Measurements from ENCODE around the gene PRKD1.
A peak's percentile ranks its signal among the peaks of the same experiment; 100 is the strongest.
"Not testable (repeated sequence)": the region's sequence is repeated elsewhere in the genome, so short reads cannot be mapped to it uniquely, and the experiment has no call there.

PRKD1 gene

DNA sequence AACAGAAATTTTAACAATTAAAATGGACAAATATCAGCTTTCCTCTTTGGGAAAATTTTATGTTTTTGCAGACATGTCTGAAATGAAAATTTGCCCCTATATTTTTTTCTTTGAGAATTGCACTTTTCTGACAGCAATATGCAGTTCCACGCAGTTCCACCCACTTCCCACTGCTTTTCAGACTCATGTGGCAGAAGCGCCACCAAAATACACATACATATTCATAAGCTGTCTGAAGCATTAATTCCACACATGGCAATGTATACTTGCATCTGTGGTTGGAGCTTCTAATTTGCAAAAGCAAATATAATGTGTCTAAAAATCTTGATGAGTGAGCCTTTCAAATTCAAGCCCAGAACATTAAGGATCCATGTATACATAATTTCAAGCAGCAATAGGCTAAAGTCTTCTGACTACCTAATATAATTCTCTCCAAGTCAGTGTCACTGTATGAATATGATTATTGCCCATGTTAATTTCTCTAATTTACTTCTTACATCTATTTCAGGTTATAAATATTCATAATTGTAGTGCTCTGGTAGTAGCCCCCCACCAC lies 129.5 kb downstream of the PRKD1 start:
- no peak for DNase-seq (ENCODE audit: low read depth)

DNA sequence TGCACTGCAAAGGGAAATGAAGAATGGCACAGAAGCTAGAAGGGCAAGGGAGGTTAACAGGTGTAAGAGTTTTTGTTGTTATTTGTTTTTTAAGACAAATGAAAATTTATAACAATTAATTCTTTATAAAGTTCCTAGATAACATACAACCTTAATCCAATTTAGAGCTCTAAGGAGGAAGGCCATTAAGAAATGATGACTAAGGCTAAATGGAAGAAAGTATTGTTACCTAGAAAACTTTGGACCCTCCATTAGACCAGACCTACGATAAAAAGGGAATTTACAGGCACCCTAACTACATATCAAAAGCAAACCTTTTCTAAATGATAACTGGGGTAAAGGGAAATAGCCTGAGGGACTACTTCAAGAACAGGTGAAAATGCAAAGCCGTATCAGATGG lies 130.8 kb downstream of the PRKD1 start:
- DNase-seq (ENCODE audit: low read depth), result no peak

DNA sequence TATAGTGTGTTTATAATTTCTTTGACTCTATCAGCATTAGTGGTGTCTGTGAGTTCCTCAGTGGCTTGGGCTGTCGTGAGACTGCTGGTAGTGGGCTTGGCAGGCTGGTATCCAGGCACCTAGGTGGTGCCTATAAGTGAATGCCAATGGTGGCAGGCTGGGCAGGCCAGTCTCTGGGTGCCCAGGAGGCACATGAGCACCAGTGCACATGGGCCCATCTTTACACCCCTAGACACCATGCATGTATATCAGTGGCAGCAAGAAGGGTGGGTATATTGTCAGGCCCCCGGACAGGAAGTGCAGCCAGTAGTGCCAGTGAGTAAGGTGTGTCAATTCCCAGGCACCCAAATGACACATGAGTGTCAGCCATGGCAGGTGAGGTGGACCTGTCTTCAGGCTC lies 138.2 kb downstream of the PRKD1 start:
- DNase-seq (ENCODE audit: low read depth), result no peak

DNA sequence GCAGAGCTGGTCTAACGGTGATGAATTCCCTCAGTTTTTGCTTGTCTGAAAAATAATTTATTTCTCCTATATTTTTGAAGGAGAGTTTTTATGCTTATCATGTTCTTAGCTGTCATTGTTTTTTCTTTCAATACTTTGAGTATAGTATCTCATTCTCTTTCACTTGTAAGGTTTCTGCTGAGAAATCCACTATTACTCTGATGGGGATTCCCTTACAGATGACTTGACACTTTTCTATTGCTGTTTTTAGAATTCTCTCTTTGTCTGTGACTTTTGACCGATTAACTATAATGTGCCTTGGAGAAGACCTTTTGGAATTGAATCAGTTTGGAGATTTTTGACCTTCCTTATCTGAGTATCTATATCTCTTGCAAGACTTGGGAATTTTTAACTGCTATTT lies 139.6 kb downstream of the PRKD1 start:
- no peak for DNase-seq (ENCODE audit: low read depth)

DNA sequence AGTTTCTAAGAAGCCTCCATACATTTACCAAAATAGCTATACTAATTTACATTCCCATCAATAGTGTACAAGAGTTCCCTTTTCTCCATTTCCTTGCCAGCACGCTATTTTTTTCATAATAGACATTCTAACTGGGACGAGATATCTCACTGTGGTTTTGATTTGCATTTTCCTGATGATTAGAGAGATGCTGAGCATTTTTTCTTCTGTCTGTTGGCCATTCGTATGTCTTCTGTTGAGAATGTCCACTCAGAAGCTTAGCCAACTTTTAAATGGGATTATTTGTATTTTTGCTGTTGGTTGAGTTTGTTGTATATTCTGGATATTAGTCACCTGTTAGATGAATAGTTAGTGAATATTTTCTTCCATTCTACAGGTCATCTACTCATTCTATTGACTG lies 144.1 kb downstream of the PRKD1 start:
- DNase-seq (ENCODE audit: low read depth), result no peak

DNA sequence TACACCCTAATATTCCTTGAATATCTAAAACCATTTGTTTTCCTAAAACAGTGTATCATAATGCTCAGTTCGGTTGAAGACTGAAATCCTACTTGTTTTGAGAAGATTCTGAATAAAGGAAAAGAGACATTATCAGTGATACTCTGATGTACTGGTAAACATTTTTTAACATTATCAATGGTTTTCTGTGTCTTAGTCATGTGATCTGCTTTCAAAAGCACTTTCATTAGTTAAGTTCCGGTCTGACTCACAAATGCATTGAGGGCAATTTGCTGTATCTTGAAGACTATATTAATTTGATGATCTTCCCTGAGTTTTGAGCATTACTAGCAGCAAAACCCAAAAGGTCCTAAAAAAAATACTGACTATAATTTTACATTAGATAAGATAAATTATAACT lies 145.6 kb downstream of the PRKD1 start:
- no peak for DNase-seq (ENCODE audit: low read depth)

DNA sequence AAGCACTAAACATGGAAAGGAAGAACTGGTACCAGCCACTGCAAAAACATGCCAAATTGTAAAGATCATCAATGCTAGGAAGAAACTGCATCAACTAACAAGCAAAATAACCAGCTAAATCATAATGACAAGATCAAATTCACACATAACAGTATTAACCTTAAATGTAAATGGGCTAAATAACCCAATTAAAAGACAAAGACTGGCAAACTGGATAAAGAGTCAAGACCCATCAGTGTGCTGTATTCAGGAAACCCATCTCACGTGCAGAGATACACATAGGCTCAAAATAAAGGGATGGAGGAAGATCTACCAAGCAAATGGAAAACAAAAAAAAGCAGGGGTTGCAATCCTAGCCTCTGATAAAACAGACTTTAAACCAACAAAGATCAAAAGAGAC lies 150.5 kb downstream of the PRKD1 start:
- not testable (repeated sequence) for DNase-seq (ENCODE audit: low read depth)

DNA sequence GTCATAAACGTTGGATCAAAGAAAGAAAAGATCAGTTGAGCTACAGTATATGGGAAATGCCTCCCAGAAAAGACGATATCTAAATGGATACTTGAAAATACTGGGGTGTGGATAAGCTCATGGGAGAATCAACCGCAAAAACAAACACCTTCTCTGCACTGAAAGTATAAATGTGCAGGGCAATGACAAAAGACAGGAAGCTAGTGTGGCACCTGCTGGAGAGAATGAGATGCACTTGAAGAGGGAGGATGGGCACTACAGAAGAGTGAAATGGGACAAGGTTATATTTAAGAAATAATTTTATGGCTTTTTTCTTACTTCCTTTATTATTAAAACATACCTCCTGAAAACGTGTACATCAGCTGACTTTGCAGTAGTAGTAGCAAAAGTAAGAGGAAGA lies 153.7 kb downstream of the PRKD1 start:
- DNase-seq (ENCODE audit: low read depth), result no peak

DNA sequence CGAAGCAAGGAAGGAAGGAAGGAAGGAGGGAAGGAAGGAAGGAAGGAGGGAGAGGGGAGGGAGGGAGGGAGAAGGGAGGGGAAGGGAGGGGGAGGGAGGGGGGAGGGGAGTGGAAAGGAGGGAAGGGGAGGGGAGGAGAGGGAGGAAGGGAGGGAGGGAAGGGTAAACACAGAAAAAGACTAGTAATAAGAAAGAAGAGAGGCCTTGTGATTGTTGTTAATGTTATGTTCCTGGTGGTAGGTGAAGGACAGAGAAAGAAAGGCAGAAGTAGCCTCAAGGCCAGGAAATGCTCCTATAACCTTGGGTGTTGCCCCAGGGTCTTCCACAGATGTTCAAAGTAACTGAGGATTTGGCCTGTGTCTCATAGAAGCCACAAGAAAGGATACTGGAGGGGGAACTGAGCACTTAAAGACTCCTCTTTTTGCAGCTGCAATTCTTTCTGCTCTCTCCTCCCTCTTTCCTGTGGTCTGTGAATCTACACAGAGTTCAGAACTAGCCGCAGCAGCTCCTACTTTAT lies 164.2 kb downstream of the PRKD1 start:
- no peak for DNase-seq (ENCODE audit: low read depth)

DNA sequence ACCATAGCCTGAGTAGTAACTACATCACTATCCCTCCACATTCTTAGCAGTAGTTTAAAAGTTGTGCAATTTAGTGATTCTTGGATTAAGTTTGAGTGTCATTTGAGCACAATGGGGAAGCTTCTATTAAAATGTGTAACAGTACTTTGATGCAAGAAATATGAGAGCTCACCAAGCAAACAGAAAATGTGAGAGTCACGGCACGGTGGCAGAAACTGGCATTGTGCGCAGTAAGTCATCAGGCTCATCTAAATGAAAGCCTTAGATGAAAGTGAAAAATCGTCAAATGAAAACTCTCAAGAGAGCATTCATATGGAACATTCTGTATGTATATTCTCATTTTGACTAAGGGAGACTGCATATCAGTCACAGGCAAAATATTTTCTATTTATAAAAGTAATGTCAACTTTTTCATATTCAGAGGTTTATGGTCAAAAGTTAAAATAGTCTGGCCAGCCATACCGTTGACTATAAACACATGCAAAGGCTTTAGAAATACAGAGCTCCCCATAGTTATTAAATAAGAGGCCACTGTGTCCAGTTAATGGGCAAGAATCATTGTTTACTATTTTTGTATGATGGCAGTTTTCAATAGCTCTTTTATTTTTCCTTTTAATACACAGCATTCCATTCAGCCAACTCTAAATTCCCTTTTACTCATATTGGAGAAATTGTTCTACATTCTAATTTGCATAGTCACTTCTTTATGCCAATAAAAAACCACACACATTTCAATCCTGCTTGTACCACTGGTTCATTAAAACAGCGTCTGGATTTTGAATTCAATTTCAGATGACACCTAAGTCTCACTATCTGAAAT lies 167.9 kb downstream of the PRKD1 start:
- DNase-seq (ENCODE audit: low read depth), result no peak

DNA sequence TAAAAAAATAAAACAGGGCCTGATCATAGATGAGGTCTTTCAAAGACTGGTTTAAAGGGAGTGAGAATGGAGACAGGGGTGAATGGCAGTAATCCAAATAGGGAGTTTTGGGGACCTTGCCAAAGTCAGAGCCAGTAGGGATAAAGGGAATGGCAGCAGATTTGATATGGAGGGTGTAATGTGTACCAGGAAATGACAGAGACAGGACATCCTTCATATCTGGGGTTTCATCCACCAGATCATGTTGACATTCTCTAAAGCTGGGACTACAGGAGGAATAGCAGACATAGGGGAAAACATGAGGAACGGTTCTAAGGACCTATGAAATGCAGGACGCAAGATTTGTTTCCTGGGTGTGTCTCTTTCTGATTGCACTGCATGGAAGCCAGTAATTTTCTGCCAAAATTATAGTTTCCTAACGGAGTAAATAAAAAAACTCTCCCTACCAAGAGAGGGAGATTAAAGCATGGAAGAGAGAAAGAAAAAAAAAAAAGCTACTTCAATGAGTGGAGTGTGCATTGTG lies 169.9 kb downstream of the PRKD1 start:
- no peak for DNase-seq (ENCODE audit: low read depth)

DNA sequence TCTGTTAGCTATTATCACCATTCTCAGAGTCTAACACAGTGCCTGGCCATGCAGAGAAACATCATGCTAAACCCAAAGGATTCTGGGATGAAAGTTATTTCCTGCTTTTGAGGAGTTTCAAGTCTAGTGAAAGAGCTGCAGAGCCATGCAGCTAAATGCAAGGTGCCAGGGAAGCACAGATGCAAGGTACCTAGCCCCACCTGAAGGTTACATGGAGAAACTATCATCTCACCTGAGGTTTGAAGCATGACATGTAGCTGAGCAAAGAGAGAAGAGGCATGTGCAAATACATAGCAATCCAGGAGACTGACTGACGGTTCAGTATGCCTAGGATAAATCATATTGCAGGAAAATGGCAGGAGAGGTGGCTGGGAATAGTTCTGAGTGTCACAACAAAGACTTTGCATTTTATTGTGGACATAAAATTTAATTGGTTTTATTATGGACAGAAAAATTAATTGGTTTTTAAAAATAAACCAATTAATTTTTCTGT lies 170.4 kb downstream of the PRKD1 start:
- no peak for DNase-seq (ENCODE audit: low read depth)

DNA sequence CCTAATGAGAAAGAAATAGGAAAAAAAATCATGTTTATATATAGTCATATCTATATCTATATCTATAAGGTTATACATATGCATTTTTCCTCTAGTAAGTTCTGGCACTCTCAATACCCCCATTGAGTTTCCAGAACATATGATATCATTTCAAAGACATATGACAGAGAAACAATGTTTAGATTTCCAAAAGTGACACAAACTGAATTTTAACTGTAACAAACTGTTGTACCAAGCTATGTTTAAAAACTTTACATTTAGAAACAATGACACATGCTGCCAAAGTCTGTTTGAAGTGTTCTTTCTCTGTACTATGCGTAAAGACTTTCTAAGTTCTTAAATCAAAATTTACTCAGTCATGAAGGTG lies 171.6 kb downstream of the PRKD1 start:
- DNase-seq (ENCODE audit: low read depth), result no peak

DNA sequence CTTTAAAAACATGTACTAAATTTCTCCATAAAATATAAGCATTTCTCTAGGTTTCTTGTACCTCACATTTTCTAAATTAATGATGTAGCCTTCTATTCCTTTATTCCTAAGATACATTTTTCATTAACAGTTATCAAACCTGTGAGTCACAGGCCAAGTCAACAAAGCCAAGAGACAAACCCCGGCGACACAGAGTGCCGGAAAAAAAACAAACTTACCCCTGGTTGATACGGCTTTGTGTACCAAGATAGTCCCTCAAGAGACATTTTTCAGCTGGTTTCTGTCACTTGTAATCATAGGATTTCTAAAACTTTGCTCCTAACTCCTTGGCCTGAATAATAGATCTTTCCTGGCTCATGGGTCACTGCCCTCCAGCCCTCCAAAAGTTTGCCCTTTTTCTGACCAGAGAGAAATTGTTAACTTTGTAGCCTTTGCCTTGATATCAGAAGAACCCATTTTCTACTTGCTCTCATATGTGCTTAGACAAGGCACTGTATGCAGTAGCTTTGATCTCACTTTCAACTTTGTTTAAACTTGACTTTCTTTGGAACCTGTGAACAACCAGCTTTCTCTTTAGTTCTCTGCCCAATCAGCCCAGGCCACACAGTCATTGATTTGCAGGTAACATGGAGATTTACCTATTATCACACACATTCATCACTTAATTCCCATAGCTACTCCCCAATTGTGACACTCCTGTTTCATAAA lies 172.2 kb downstream of the PRKD1 start:
- no peak for DNase-seq (ENCODE audit: low read depth)

DNA sequence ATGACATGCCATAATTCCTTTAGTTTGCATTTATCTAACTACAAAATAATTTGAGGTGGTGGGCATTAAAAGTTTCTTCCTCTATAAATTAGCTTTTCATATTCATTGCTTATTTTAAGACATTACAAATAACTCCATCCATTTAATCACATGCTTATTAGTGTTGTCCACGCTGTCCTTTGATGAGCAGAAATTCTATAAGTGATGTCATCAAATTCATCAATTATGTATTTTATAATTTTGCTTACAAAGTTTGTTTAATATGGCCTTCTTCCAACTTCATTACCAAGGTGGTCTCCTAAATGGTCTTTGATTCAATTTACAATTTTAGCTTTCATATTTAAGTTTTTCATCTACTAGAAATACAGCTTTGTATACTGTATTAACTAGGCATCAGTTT lies 173.5 kb downstream of the PRKD1 start:
- DNase-seq (ENCODE audit: low read depth), result no peak

DNA sequence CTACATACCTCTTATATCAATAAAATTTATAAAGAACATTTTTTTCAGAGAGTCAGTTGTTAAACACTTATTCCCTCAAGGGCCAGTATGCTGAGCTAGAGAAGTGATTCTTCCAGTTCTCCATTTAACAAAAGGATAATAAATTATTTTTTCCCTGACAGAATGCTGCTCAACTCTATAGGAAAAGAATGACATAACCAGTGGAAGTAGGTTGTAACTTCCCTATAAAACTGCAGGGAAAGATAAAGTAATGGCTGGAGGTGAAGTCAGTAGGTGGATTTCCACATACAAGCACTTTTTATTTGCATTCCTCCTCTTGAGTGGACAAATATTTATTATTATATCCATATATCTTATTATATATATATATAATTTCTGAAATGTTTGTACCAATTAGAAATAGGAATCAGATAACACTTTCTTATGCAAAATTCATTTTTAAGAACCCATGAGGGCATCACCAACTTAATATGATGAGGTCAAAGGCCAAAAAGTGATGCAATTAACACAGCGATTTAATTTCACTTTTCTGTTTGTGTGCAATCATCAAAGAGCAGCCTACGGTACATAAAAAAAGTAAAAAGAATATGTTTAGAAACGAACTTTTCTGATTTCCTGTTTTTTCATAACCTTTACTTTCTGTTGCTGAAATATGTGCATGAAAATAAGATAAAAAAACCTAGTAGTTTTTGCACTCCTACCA lies 175.3 kb downstream of the PRKD1 start:
- no peak for DNase-seq (ENCODE audit: low read depth)

DNA sequence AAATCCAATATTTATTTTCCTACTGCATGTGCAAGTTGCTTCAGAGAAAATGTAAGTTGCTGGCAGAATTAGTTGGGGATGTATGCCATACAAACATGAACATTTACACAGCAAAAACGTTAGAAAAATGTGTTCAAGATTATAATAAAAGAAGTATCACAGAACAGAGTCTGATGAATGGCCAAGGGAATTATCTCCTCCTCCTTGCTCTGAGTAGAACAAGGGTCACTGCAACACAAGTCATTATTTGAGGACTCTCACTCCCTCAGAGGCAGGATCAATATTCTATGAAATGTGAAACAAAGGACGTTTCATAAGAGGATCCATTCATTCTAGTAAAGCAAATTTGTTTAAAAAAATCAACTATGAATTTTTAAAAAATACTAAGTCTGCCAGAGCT lies 177.8 kb downstream of the PRKD1 start:
- DNase-seq (ENCODE audit: low read depth), result no peak

DNA sequence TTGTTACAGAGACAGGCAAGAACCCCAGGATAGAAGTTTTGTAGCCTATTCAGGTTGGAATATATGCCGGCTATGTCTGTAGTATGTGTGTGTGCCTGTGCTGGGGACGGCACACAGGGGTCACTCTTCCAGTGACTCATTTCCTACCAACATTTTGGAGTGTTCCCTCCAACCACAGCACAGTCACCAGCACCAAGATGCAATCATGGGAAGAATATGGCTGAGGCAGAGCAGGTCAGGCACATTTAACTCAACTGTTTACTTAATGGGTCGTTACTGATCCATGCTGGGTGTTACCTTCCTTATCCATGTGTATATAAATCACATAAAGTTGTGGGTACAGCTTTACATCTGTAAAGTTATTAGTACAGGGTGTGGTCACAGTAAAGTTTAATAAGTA lies 178.3 kb downstream of the PRKD1 start:
- DNase-seq (ENCODE audit: low read depth), result peak; percentile 57

DNA sequence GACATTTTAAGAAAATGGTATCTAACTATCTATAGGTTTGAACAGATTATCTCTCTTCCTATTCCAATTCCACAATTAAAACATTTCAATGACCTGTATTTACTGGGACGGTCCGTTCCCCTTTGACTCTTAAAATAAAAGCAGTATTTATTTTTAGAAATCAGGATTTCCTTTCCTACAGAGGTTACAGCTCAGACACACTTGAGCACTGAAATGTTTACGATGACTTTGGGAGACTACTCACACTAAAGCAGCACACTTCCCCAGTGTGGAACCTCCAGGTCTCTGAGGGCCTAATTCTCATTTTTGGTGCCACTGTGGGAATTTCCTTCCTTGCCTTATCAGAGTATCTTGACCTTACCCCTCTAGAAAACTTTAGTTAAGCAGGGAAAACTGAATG lies 181.8 kb downstream of the PRKD1 start:
- no peak for DNase-seq (ENCODE audit: low read depth)

DNA sequence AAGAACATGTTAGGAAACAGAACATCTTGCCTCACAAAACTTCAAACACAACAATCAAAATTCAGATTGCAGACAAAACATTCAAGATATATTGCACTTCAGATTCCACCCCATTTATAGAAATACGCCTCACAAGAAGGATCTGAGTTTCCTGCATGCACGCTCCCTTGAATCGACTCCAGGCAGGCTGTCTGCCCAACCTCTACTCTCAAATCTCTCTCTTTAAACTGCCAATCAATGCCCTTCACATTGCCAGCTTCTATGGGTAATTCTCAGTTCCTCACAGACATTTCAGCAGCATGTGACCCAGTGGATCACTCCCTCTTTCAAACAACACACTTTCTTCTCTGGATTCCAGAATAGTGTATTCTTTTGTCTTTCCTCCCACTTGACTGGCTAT lies 184.1 kb downstream of the PRKD1 start:
- DNase-seq (ENCODE audit: low read depth), result no peak

DNA sequence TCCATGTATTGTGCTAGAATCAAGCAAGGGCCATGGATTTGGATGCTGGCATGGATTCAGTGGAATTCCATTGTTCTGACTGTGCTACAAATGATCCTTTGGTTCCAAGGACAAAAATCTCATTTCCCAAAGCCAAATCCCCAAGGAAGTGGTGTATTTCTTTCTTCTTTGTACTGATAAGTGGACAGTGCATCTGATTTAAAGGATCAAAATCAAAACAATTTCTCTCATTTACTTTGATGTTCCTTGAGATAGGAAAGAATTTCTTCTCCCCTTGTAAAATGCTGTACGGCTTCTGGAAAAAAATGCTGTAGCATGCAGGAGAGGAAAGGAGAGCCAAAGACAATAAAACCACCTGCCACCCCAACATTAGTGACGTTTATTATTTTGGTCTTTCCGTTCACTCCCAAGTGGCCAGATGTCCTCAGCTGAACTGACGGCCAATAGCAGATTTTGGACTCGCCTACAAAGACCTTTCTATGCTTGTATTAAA lies 185.7 kb downstream of the PRKD1 start:
- DNase-seq (ENCODE audit: low read depth), result peak; percentile 65

DNA sequence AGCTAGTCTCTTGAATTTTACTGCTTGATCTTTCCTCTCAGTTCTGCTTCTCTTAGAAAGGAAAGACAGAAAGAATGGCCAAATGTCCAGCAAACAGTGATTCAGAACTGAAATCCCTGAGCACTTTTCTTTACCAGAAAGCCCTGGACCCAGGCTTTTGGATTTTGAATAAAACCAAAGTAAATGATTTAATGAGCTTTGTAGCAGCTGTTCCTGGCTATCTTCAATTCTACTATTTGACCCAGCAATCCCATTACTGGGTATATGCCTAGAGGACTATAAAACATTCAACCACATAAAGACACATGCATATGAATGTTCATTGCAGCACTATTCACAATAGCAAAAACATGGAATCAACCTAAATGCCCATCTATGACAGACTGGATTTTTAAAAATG lies 187.2 kb downstream of the PRKD1 start:
- DNase-seq (ENCODE audit: low read depth), result no peak

Measured in HS-27A (cell line).